Measurements from ENCODE around the gene GPRC5A.

GPRC5A gene

GRCh38 chr12:12898136-12898717 is 6.9 kb downstream of the GPRC5A start:
- Histone ChIP-seq H3K9me3 (ENCODE audit: control insufficient read depth in 5 of 5, low read length in 5 of 5) (no peaks in the 10 kb centered on the region), H3K4me1 (ENCODE audit: control insufficient read depth in 5 of 5, insufficient read depth in 5 of 5, low read length in 5 of 5) (peaks cover 0 to 12% (median 5%) of the 10 kb centered on the region in 5 donors), H3K27me3 (ENCODE audit: control insufficient read depth in 5 of 5, insufficient read depth in 4 of 5, low read length in 5 of 5) (peaks cover 0 to 7% (median 2%) of the 10 kb centered on the region in 5 donors), H3K36me3 (ENCODE audit: control insufficient read depth in 5 of 5, insufficient read depth in 5 of 5, low read length in 5 of 5) (no peaks in the 10 kb centered on the region), H3K27ac (ENCODE audit: low read depth, low read length) (no peak overlapping the region), H3K4me3 (ENCODE audit: low read depth in 1 of 5, low read length in 5 of 5) (no peak overlapping the region), H3K9ac (ENCODE audit: low read length in 5 of 5) (no peak overlapping the region)

- no peak overlapping the region for H3K4me3 ChIP-seq (ENCODE audit: low read depth in 1 of 5, low read length in 5 of 5)
- H3K9me3 ChIP-seq (ENCODE audit: control insufficient read depth in 5 of 5, low read length in 5 of 5) = no peaks in the 10 kb centered on the region
- H3K27me3 ChIP-seq (ENCODE audit: control insufficient read depth in 5 of 5, insufficient read depth in 4 of 5, low read length in 5 of 5) = peaks cover 0 to 7% (median 2%) of the 10 kb centered on the region in 5 donors
- no peak overlapping the region for H3K9ac ChIP-seq (ENCODE audit: low read length in 5 of 5)
- no peaks in the 10 kb centered on the region for H3K36me3 ChIP-seq (ENCODE audit: control insufficient read depth in 5 of 5, insufficient read depth in 5 of 5, low read length in 5 of 5)
- H3K27ac ChIP-seq (ENCODE audit: low read depth, low read length) = peak overlapping the region; percentile 48
- peaks cover 0 to 16% (median 8%) of the 10 kb centered on the region in 5 donors for H3K4me1 ChIP-seq (ENCODE audit: control insufficient read depth in 5 of 5, insufficient read depth in 5 of 5, low read length in 5 of 5)
Measured at GRCh38 chr12:12898911-12899511, 7.6 kb downstream of the GPRC5A start.

- peaks cover 0 to 19% (median 8%) of the 10 kb centered on the region in 5 donors for H3K4me1 ChIP-seq (ENCODE audit: control insufficient read depth in 5 of 5, insufficient read depth in 5 of 5, low read length in 5 of 5)
- no peaks in the 10 kb centered on the region for H3K36me3 ChIP-seq (ENCODE audit: control insufficient read depth in 5 of 5, insufficient read depth in 5 of 5, low read length in 5 of 5)
- no peaks in the 10 kb centered on the region for H3K9me3 ChIP-seq (ENCODE audit: control insufficient read depth in 5 of 5, low read length in 5 of 5)
- H3K4me3 ChIP-seq (ENCODE audit: low read depth in 1 of 5, low read length in 5 of 5) = no peak overlapping the region
- H3K27me3 ChIP-seq (ENCODE audit: control insufficient read depth in 5 of 5, insufficient read depth in 4 of 5, low read length in 5 of 5) = peaks cover 0 to 7% (median 2%) of the 10 kb centered on the region in 5 donors
- H3K9ac ChIP-seq (ENCODE audit: low read length in 5 of 5) = no peak overlapping the region
- H3K27ac ChIP-seq (ENCODE audit: low read depth, low read length) = peak overlapping the region; percentile 48
Measured at GRCh38 chr12:12899530-12900380, 8.4 kb downstream of the GPRC5A start.

- no peak overlapping the region for H3K9ac ChIP-seq (ENCODE audit: low read length in 5 of 5)
- H3K27me3 ChIP-seq (ENCODE audit: control insufficient read depth in 5 of 5, insufficient read depth in 4 of 5, low read length in 5 of 5) = peaks cover 0 to 7% (median 2%) of the 10 kb centered on the region in 5 donors
- peaks cover 0 to 19% (median 8%) of the 10 kb centered on the region in 5 donors for H3K4me1 ChIP-seq (ENCODE audit: control insufficient read depth in 5 of 5, insufficient read depth in 5 of 5, low read length in 5 of 5)
- H3K4me3 ChIP-seq (ENCODE audit: low read depth in 1 of 5, low read length in 5 of 5) = no peak overlapping the region
- no peaks in the 10 kb centered on the region for H3K36me3 ChIP-seq (ENCODE audit: control insufficient read depth in 5 of 5, insufficient read depth in 5 of 5, low read length in 5 of 5)
- H3K9me3 ChIP-seq (ENCODE audit: control insufficient read depth in 5 of 5, low read length in 5 of 5) = no peaks in the 10 kb centered on the region
- peak overlapping the region; percentile 19 for H3K27ac ChIP-seq (ENCODE audit: low read depth, low read length)
Measured at GRCh38 chr12:12900786-12901157, 9.4 kb downstream of the GPRC5A start.

- H3K27me3 ChIP-seq (ENCODE audit: control insufficient read depth in 5 of 5, insufficient read depth in 4 of 5, low read length in 5 of 5) = peaks cover 0 to 7% (median 2%) of the 10 kb centered on the region in 5 donors
- H3K27ac ChIP-seq (ENCODE audit: low read depth, low read length) = peak overlapping the region; percentile 51
- H3K9ac ChIP-seq (ENCODE audit: low read length in 5 of 5) = no peak overlapping the region
- H3K36me3 ChIP-seq (ENCODE audit: control insufficient read depth in 5 of 5, insufficient read depth in 5 of 5, low read length in 5 of 5) = no peaks in the 10 kb centered on the region
- H3K4me1 ChIP-seq (ENCODE audit: control insufficient read depth in 5 of 5, insufficient read depth in 5 of 5, low read length in 5 of 5) = peaks cover 0 to 19% (median 8%) of the 10 kb centered on the region in 5 donors
- no peak overlapping the region for H3K4me3 ChIP-seq (ENCODE audit: low read depth in 1 of 5, low read length in 5 of 5)
- H3K9me3 ChIP-seq (ENCODE audit: control insufficient read depth in 5 of 5, low read length in 5 of 5) = no peaks in the 10 kb centered on the region
Measured at GRCh38 chr12:12901158-12901791, 9.9 kb downstream of the GPRC5A start.

GRCh38 chr12:12902036-12902435 is 10.7 kb downstream of the GPRC5A start:
- peaks cover 0 to 19% (median 8%) of the 10 kb centered on the region in 5 donors for H3K4me1 ChIP-seq (ENCODE audit: control insufficient read depth in 5 of 5, insufficient read depth in 5 of 5, low read length in 5 of 5)
- no peaks in the 10 kb centered on the region for H3K36me3 ChIP-seq (ENCODE audit: control insufficient read depth in 5 of 5, insufficient read depth in 5 of 5, low read length in 5 of 5)
- peak overlapping the region; percentile 51 for H3K27ac ChIP-seq (ENCODE audit: low read depth, low read length)
- no peak overlapping the region for H3K9ac ChIP-seq (ENCODE audit: low read length in 5 of 5)
- H3K4me3 ChIP-seq (ENCODE audit: low read depth in 1 of 5, low read length in 5 of 5) = no peak overlapping the region
- H3K9me3 ChIP-seq (ENCODE audit: control insufficient read depth in 5 of 5, low read length in 5 of 5) = no peaks in the 10 kb centered on the region
- H3K27me3 ChIP-seq (ENCODE audit: control insufficient read depth in 5 of 5, insufficient read depth in 4 of 5, low read length in 5 of 5) = peaks cover 0 to 7% (median 2%) of the 10 kb centered on the region in 5 donors

- no peaks in the 10 kb centered on the region for H3K9me3 ChIP-seq (ENCODE audit: control insufficient read depth in 5 of 5, low read length in 5 of 5)
- peaks cover 0 to 7% (median 2%) of the 10 kb centered on the region in 5 donors for H3K27me3 ChIP-seq (ENCODE audit: control insufficient read depth in 5 of 5, insufficient read depth in 4 of 5, low read length in 5 of 5)
- no peak overlapping the region for H3K9ac ChIP-seq (ENCODE audit: low read length in 5 of 5)
- H3K27ac ChIP-seq (ENCODE audit: low read depth, low read length) = no peak overlapping the region
- peaks cover 0 to 20% (median 8%) of the 10 kb centered on the region in 5 donors for H3K4me1 ChIP-seq (ENCODE audit: control insufficient read depth in 5 of 5, insufficient read depth in 5 of 5, low read length in 5 of 5)
- H3K4me3 ChIP-seq (ENCODE audit: low read depth in 1 of 5, low read length in 5 of 5) = no peak overlapping the region
- no peaks in the 10 kb centered on the region for H3K36me3 ChIP-seq (ENCODE audit: control insufficient read depth in 5 of 5, insufficient read depth in 5 of 5, low read length in 5 of 5)
Measured at GRCh38 chr12:12903642-12904609, 12.6 kb downstream of the GPRC5A start.

GRCh38 chr12:12907552-12907951 is 16.2 kb downstream of the GPRC5A start:
- Histone ChIP-seq H3K9ac (ENCODE audit: low read length in 5 of 5) (no peak overlapping the region), H3K4me1 (ENCODE audit: control insufficient read depth in 5 of 5, insufficient read depth in 5 of 5, low read length in 5 of 5) (peaks cover 0 to 26% (median 5%) of the 10 kb centered on the region in 5 donors), H3K27ac (ENCODE audit: low read depth, low read length) (no peak overlapping the region), H3K36me3 (ENCODE audit: control insufficient read depth in 5 of 5, insufficient read depth in 5 of 5, low read length in 5 of 5) (no peaks in the 10 kb centered on the region), H3K4me3 (ENCODE audit: low read depth in 1 of 5, low read length in 5 of 5) (no peak overlapping the region), H3K9me3 (ENCODE audit: control insufficient read depth in 5 of 5, low read length in 5 of 5) (no peaks in the 10 kb centered on the region), H3K27me3 (ENCODE audit: control insufficient read depth in 5 of 5, insufficient read depth in 4 of 5, low read length in 5 of 5) (peaks cover 0 to 2% (median 0%) of the 10 kb centered on the region in 5 donors)

GRCh38 chr12:12908252-12908651 is 16.9 kb downstream of the GPRC5A start:
- Histone ChIP-seq H3K36me3 (ENCODE audit: control insufficient read depth in 5 of 5, insufficient read depth in 5 of 5, low read length in 5 of 5) (peaks cover 0 to 3% (median 0%) of the 10 kb centered on the region in 5 donors), H3K4me3 (ENCODE audit: low read depth in 1 of 5, low read length in 5 of 5) (no peak overlapping the region), H3K9ac (ENCODE audit: low read length in 5 of 5) (no peak overlapping the region), H3K9me3 (ENCODE audit: control insufficient read depth in 5 of 5, low read length in 5 of 5) (no peaks in the 10 kb centered on the region), H3K27me3 (ENCODE audit: control insufficient read depth in 5 of 5, insufficient read depth in 4 of 5, low read length in 5 of 5) (peaks cover 0 to 2% (median 0%) of the 10 kb centered on the region in 5 donors), H3K4me1 (ENCODE audit: control insufficient read depth in 5 of 5, insufficient read depth in 5 of 5, low read length in 5 of 5) (peaks cover 0 to 26% (median 5%) of the 10 kb centered on the region in 5 donors), H3K27ac (ENCODE audit: low read depth, low read length) (no peak overlapping the region)
